ENCODE results near the gene IL11RA.

DNA sequence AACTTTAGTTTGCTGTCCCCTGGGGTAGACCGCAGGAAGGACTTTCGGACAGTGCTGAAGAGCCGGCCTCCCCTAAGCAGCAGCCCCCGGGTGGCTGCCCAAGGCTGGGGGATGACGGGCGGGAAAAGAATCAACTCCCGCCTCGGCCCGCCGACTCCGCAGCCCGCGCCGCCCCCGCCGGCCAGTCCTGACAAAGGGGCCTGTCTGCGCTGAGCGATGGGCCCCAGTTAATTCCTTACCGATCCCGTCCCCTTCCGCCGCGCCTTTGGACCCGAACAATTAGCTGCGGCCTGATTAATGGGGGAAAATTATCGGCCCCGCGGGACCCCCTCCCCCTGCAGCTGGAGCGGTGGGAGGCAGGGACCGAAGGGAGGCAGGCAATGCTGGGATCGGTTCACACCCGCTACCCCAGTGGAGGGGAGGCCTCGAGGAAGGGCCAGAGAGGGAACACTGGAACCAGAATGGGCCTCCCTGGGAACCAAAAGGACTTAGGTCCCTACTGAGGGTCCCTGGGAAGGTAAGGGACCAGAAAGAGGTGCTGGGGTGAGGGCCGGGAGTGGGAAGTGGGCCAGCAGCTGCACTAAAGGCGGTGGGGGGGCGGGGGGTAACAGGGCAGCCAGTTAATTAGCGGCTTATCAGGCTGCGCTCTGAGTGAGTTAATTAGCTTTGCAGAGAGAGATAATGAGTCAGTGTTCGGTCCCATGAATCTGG lies 27.4 kb upstream of the IL11RA start:
- peak; percentile 38; the same call in 1 of the 2 replicates for TF ChIP-seq EGR1 (IDR thresholded peaks at IDR 0.05; ENCODE audit: borderline replicate concordance, low read depth, low read length)
- peak; percentile 59 for TF ChIP-seq EZH2 (IDR thresholded peaks at IDR 0.05; ENCODE audit: low read depth, low read length, severe bottlenecking)

All from H1 (cell line).